ENCODE data around the gene RGS2.

Gene RGS2

GRCh38 chr1:192797891-192798290, 10.9 kb upstream of the RGS2 start:
- POLR2A ChIA-PET (ENCODE audit: low non-redundant PET), result no interaction called here
- DNase-seq (ENCODE audit: low spot score), result no peak
- no peak for TF ChIP-seq CTCF (conservative IDR thresholded peaks at IDR 0.05; ENCODE audit: low read depth)
- CTCF ChIA-PET, result no interaction called here
- H3K27ac ChIP-seq, result no peak overlapping the region

- POLR2A ChIA-PET (ENCODE audit: low non-redundant PET), result interaction anchor here (0.5 kb wide), 1 partner anchor 1319 kb away, joined by 3 read pairs; no protein-coding TSS in a partner anchor
- CTCF ChIA-PET, result interaction anchor here (0.6 kb wide), 1 partner anchor 24 kb away, joined by 3 read pairs; no protein-coding TSS in a partner anchor
- no peak overlapping the region for H3K27ac ChIP-seq
- DNase-seq (ENCODE audit: low spot score), result no peak
- TF ChIP-seq CTCF (conservative IDR thresholded peaks at IDR 0.05; ENCODE audit: low read depth), result no peak
These were observed 7.4 kb upstream of the RGS2 start for GRCh38 chr1:192801451-192801850.

- CTCF ChIA-PET, result no interaction called here
- no peak for TF ChIP-seq CTCF (conservative IDR thresholded peaks at IDR 0.05; ENCODE audit: low read depth)
- POLR2A ChIA-PET (ENCODE audit: low non-redundant PET), result no interaction called here
These were observed 6.4 kb upstream of the RGS2 start for GRCh38 chr1:192802406-192802805.

GRCh38 chr1:192803501-192803900, 5.3 kb upstream of the RGS2 start:
- H3K27ac ChIP-seq, result no peak overlapping the region
- ChIA-PET CTCF (interaction anchor here (2.0 kb wide), 1 partner anchor 216 kb away, joined by 17 read pairs; no protein-coding TSS in a partner anchor), POLR2A (ENCODE audit: low non-redundant PET) (no interaction called here)
- no peak for DNase-seq (ENCODE audit: low spot score)
- no peak for TF ChIP-seq CTCF (conservative IDR thresholded peaks at IDR 0.05; ENCODE audit: low read depth)

More at GRCh38 chr1:192802406-192802805, 6.4 kb upstream of the RGS2 start:
- DNase-seq (ENCODE audit: low spot score), result no peak
- no peak overlapping the region for H3K27ac ChIP-seq

GRCh38 chr1:192805832-192806323, 3.0 kb upstream of the RGS2 start:
- CTCF ChIA-PET, result interaction anchor here (0.7 to 4.6 kb wide), 9 partner anchors 9 to 332 kb away, joined by 3 to 28 read pairs (median 4); no protein-coding TSS in a partner anchor
- peak; percentile 75 for TF ChIP-seq CTCF (conservative IDR thresholded peaks at IDR 0.05; ENCODE audit: low read depth)
- POLR2A ChIA-PET (ENCODE audit: low non-redundant PET), result no interaction called here
- H3K27ac ChIP-seq, result no peak overlapping the region
- DNase-seq (ENCODE audit: low spot score), result peak; percentile 86

- ChIA-PET POLR2A (ENCODE audit: low non-redundant PET) (no interaction called here), CTCF (interaction anchor here (0.9 to 4.6 kb wide), 6 partner anchors 60 to 225 kb away, joined by 3 to 28 read pairs (median 4); no protein-coding TSS in a partner anchor)
- H3K27ac ChIP-seq, result no peak overlapping the region
- peak; percentile 39 for DNase-seq (ENCODE audit: low spot score)
- peak; percentile 27 for TF ChIP-seq CTCF (conservative IDR thresholded peaks at IDR 0.05; ENCODE audit: low read depth)
These were observed 1.4 kb upstream of the RGS2 start for GRCh38 chr1:192807211-192808162.

All from RWPE1 (cell line).